A549 (cell line): Measurements from ENCODE around the gene RFX3.

Experiments used
- CEBPB ChIP-seq, 2 experiments: fragments of >200 bp in 1 of 2; sonication (Bioruptor Twin) in 1 of 2; formaldehyde crosslinking in 1 of 2; IDR thresholded peaks; 2 replicates each; pipeline ENCODE4 v1.6.1; 2012 to 2016
- EP300 ChIP-seq, 2 experiments: fragments of >200 bp; sonication (Bioruptor Twin); formaldehyde crosslinking; IDR thresholded peaks; 2 replicates in 1 of 2; 3 replicates in 1 of 2; pipeline ENCODE4 v1.6.1; 2016 to 2017
- FOSB ChIP-seq: fragments of 250-450 bp; sonication (Bioruptor Pico); IDR thresholded peaks from 2 replicates; pipeline ENCODE4 v1.5.0; 2020; ENCODE audit warnings: mild to moderate bottlenecking, moderate library complexity
- JUN ChIP-seq, 2 experiments: fragments of >200 bp; sonication (Bioruptor Twin); formaldehyde crosslinking; IDR thresholded peaks; 2 replicates in 1 of 2; 3 replicates in 1 of 2; pipeline ENCODE4 v1.6.1; 2016 to 2017
- MAFK ChIP-seq: fragments of 450-650 bp; IDR thresholded peaks from 2 replicates; pipeline ENCODE4 v1.6.1; 2014; ENCODE audit not compliant: partially characterized antibody
- NFE2L2 ChIP-seq: fragments of 150-350 bp; conservative IDR thresholded peaks from 2 replicates; pipeline ENCODE4 v1.6.1; 2014; ENCODE audit warnings: low read length
- POLR2A ChIP-seq: IDR thresholded peaks from 2 replicates; pipeline ENCODE4 v1.6.1; 2012; ENCODE audit warnings: mild to moderate bottlenecking, low read length
- TF ChIP-seq, protein P1 (sequence below): fragments of 450-650 bp; IDR thresholded peaks from 2 replicates; pipeline ENCODE4 v1.6.1; 2014; ENCODE audit warnings: antibody characterized with exemption
- TF ChIP-seq, protein P2 (sequence below): fragments of >200 bp; sonication (Bioruptor Twin); formaldehyde crosslinking; IDR thresholded peaks from 3 replicates; pipeline ENCODE4 v1.5.1; 2016

DNA sequence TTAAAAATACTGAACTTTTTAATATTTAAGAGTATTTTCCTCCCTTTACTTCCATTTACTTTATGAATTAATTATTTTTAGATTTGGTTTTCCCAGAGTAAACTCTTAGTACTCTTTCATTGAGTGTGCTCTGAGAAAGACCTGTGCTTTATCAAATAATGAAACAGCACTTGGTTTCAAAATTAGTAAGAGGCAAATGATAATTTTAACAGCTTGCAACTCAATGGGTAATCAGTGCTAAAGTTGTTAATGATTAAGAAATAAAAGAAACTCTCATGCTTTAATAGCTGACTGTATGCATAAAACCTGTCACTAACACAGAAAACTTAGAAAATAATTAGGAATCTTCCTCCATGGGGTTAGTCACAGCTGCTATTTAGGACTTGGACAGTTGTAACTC lies 244.4 kb downstream of the RFX3 start:
- TF ChIP-seq NFE2L2 (no peak), CEBPB (IDR thresholded peaks at IDR 0.05) (no peak), POLR2A (no peak), MAFK (no peak), JUN (IDR thresholded peaks at IDR 0.05) (no peak), EP300 (IDR thresholded peaks at IDR 0.05) (no peak), FOSB (no peak)
- TF ChIP-seq, protein P1, sequence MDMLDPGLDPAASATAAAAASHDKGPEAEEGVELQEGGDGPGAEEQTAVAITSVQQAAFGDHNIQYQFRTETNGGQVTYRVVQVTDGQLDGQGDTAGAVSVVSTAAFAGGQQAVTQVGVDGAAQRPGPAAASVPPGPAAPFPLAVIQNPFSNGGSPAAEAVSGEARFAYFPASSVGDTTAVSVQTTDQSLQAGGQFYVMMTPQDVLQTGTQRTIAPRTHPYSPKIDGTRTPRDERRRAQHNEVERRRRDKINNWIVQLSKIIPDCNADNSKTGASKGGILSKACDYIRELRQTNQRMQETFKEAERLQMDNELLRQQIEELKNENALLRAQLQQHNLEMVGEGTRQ, result no peak
- TF ChIP-seq, protein P2, sequence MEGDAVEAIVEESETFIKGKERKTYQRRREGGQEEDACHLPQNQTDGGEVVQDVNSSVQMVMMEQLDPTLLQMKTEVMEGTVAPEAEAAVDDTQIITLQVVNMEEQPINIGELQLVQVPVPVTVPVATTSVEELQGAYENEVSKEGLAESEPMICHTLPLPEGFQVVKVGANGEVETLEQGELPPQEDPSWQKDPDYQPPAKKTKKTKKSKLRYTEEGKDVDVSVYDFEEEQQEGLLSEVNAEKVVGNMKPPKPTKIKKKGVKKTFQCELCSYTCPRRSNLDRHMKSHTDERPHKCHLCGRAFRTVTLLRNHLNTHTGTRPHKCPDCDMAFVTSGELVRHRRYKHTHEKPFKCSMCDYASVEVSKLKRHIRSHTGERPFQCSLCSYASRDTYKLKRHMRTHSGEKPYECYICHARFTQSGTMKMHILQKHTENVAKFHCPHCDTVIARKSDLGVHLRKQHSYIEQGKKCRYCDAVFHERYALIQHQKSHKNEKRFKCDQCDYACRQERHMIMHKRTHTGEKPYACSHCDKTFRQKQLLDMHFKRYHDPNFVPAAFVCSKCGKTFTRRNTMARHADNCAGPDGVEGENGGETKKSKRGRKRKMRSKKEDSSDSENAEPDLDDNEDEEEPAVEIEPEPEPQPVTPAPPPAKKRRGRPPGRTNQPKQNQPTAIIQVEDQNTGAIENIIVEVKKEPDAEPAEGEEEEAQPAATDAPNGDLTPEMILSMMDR, result no peak
